ENCODE data around the gene PLPP4.

The PLPP4 gene

DNA sequence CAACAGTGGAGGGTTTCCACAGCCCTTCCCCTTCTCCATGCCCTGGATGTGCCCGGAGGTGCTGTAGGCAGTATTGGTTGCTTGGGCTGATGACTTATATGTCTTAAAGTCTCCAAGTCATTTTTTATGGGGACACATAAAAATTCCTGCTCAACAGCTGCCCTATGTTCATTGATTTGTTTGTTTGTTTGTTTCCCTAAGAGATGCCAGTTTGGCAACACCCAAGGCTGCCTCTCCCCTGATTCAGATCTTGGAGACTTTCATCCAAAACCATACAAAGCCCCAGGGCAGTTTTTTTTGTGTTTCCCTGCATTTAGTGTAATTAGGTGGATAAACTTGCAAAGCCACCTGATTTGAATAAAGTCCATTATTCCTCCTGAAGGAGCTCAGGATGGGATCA lies 115.3 kb downstream of the PLPP4 start:
- TF ChIP-seq TAF1 (IDR thresholded peaks at IDR 0.05; ENCODE audit: low read depth, low read length) (no peak), POLR2A (IDR thresholded peaks at IDR 0.05; ENCODE audit: low read depth, low read length) (no peak), POU2F2 (IDR thresholded peaks at IDR 0.05; ENCODE audit: low read depth, low read length) (no peak), SPI1 (IDR thresholded peaks at IDR 0.05; ENCODE audit: low read depth, low read length) (no peak)
- no peak for FAIRE-seq
- DNase-seq (ENCODE audit: insufficient read length, low spot score) = no peak

DNA sequence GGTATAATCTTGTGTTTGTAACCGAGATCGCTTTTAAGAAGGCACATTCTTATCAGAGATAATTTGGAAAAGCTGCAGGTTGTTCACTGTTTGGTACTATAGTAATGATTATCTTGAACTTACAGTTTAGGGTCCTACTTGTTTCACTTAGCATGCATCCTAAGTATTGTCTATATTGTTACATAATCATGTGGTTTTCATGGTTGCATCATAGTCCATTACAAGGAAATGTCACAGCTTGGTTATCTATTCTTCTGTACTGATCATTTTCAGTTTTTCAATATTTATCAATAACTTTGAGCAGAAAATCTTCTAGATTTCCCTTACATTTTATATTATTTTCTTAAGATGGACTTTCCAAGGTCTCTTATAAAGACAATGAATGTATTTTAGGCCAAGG lies 116.3 kb downstream of the PLPP4 start:
- no peak for TF ChIP-seq POLR2A (IDR thresholded peaks at IDR 0.05; ENCODE audit: low read depth, low read length)
- no peak for TF ChIP-seq POU2F2 (IDR thresholded peaks at IDR 0.05; ENCODE audit: low read depth, low read length)
- no peak for TF ChIP-seq TAF1 (IDR thresholded peaks at IDR 0.05; ENCODE audit: low read depth, low read length)
- TF ChIP-seq SPI1 (IDR thresholded peaks at IDR 0.05; ENCODE audit: low read depth, low read length) = no peak
- no peak for TF ChIP-seq PAX5 (IDR thresholded peaks at IDR 0.05; ENCODE audit: insufficient read depth, low read length, severe bottlenecking)
- no peak for TF ChIP-seq POLR2AphosphoS5 (IDR thresholded peaks at IDR 0.05; ENCODE audit: low read depth, low read length)

GRCh38 chr10:120574981-120575380 lies 118.0 kb downstream of the PLPP4 start:
- no peak for DNase-seq (ENCODE audit: insufficient read length, low spot score)
- TF ChIP-seq POLR2AphosphoS5 (IDR thresholded peaks at IDR 0.05; ENCODE audit: low read depth, low read length) (no peak), POLR2A (IDR thresholded peaks at IDR 0.05; ENCODE audit: low read depth, low read length) (no peak), PAX5 (IDR thresholded peaks at IDR 0.05; ENCODE audit: insufficient read depth, low read length, severe bottlenecking) (no peak), POU2F2 (IDR thresholded peaks at IDR 0.05; ENCODE audit: low read depth, low read length) (no peak), SPI1 (IDR thresholded peaks at IDR 0.05; ENCODE audit: low read depth, low read length) (no peak), TAF1 (IDR thresholded peaks at IDR 0.05; ENCODE audit: low read depth, low read length) (no peak)
- FAIRE-seq = no peak

More for the DNA sequence above, 116.3 kb downstream of the PLPP4 start:
- DNase-seq (ENCODE audit: insufficient read length, low spot score) (no peak), FAIRE-seq (no peak)

DNA sequence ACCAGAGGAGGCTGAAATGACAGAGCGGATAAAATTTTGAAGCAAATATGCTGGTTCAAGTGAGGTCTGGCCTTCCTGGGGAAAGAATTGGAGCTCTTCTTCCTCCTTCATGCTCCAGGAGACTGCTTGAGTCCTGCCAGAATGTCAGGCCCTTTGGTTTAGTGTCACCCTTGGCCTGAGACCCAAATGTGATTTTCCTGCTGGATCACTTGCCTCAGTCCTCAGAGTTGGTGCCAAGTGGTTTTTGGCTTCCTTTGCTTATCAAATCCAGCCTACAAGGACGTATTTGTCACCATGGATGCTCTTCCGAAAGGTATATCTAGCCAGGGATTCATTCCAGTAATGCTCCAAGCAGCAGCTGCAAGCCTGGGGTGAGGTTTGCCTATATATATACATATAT lies 118.4 kb downstream of the PLPP4 start:
- no peak for TF ChIP-seq POU2F2 (IDR thresholded peaks at IDR 0.05; ENCODE audit: low read depth, low read length)
- TF ChIP-seq TAF1 (IDR thresholded peaks at IDR 0.05; ENCODE audit: low read depth, low read length) = no peak
- no peak for TF ChIP-seq SPI1 (IDR thresholded peaks at IDR 0.05; ENCODE audit: low read depth, low read length)
- no peak for TF ChIP-seq POLR2AphosphoS5 (IDR thresholded peaks at IDR 0.05; ENCODE audit: low read depth, low read length)
- no peak for TF ChIP-seq POLR2A (IDR thresholded peaks at IDR 0.05; ENCODE audit: low read depth, low read length)
- no peak for TF ChIP-seq PAX5 (IDR thresholded peaks at IDR 0.05; ENCODE audit: insufficient read depth, low read length, severe bottlenecking)
- no peak for DNase-seq (ENCODE audit: insufficient read length, low spot score)
- no peak for FAIRE-seq

DNA sequence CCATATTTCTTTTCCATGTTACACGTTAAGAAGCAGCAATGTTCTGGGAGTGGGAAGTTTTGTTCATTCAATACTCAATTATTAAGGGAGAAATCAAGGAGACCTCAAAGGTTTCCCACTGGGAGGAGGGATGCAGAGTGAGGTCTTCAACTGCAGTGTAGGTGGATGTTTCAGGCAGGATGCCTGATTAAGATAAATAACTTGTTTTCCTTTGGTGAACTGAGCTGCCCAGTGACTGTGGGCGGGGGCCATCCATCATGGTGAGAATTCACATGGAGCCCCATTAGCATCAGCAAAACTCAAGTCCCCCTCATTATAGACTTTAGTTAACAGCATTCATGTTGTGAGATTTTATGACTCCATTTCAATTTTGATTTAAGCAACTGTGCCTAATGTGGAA lies 121.1 kb downstream of the PLPP4 start:
- FAIRE-seq = no peak
- TF ChIP-seq SPI1 (IDR thresholded peaks at IDR 0.05; ENCODE audit: low read depth, low read length) (no peak), TAF1 (IDR thresholded peaks at IDR 0.05; ENCODE audit: low read depth, low read length) (no peak), POU2F2 (IDR thresholded peaks at IDR 0.05; ENCODE audit: low read depth, low read length) (no peak), POLR2A (IDR thresholded peaks at IDR 0.05; ENCODE audit: low read depth, low read length) (no peak), POLR2AphosphoS5 (IDR thresholded peaks at IDR 0.05; ENCODE audit: low read depth, low read length) (no peak), PAX5 (IDR thresholded peaks at IDR 0.05; ENCODE audit: insufficient read depth, low read length, severe bottlenecking) (no peak)
- DNase-seq (ENCODE audit: insufficient read length, low spot score) = no peak

- TF ChIP-seq TAF1 (IDR thresholded peaks at IDR 0.05; ENCODE audit: low read depth, low read length) = no peak
- no peak for TF ChIP-seq POLR2AphosphoS5 (IDR thresholded peaks at IDR 0.05; ENCODE audit: low read depth, low read length)
- no peak for TF ChIP-seq SPI1 (IDR thresholded peaks at IDR 0.05; ENCODE audit: low read depth, low read length)
- TF ChIP-seq PAX5 (IDR thresholded peaks at IDR 0.05; ENCODE audit: insufficient read depth, low read length, severe bottlenecking) = no peak
- no peak for TF ChIP-seq POU2F2 (IDR thresholded peaks at IDR 0.05; ENCODE audit: low read depth, low read length)
- no peak for TF ChIP-seq POLR2A (IDR thresholded peaks at IDR 0.05; ENCODE audit: low read depth, low read length)
- no peak for DNase-seq (ENCODE audit: insufficient read length, low spot score)
- no peak for FAIRE-seq
Observed at GRCh38 chr10:120578890-120579289, 121.9 kb downstream of the PLPP4 start.

GRCh38 chr10:120580918-120581895 lies 124.2 kb downstream of the PLPP4 start:
- no peak for FAIRE-seq
- TF ChIP-seq SPI1 (IDR thresholded peaks at IDR 0.05; ENCODE audit: low read depth, low read length) = no peak
- no peak for TF ChIP-seq POLR2AphosphoS5 (IDR thresholded peaks at IDR 0.05; ENCODE audit: low read depth, low read length)
- TF ChIP-seq PAX5 (IDR thresholded peaks at IDR 0.05; ENCODE audit: insufficient read depth, low read length, severe bottlenecking) = no peak
- no peak for TF ChIP-seq POLR2A (IDR thresholded peaks at IDR 0.05; ENCODE audit: low read depth, low read length)
- TF ChIP-seq POU2F2 (IDR thresholded peaks at IDR 0.05; ENCODE audit: low read depth, low read length) = no peak
- no peak for TF ChIP-seq TAF1 (IDR thresholded peaks at IDR 0.05; ENCODE audit: low read depth, low read length)
- no peak for DNase-seq (ENCODE audit: insufficient read length, low spot score)

DNA sequence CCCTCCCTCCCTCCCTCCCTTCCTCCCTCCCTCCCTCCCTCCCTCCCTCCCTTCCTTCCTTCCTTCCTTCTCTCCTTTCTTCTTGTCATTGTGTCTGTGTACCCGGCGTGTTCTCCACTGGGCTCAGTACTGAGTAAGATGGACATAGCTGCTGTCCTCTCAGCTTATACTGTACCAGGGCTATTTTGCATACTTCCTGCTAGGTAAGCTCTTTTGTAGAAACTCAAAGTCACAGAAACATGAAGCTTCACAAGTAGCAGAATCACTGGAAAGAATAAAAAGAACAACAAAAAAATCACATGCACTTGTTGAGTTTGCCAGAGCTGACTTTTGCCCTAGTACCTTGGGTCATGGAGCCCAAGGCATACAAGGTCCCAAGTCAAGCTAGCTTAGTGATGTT lies 125.7 kb downstream of the PLPP4 start:
- TF ChIP-seq POU2F2 (IDR thresholded peaks at IDR 0.05; ENCODE audit: low read depth, low read length) (no peak), TAF1 (IDR thresholded peaks at IDR 0.05; ENCODE audit: low read depth, low read length) (no peak), POLR2AphosphoS5 (IDR thresholded peaks at IDR 0.05; ENCODE audit: low read depth, low read length) (no peak), POLR2A (IDR thresholded peaks at IDR 0.05; ENCODE audit: low read depth, low read length) (no peak), PAX5 (IDR thresholded peaks at IDR 0.05; ENCODE audit: insufficient read depth, low read length, severe bottlenecking) (no peak), SPI1 (IDR thresholded peaks at IDR 0.05; ENCODE audit: low read depth, low read length) (no peak)
- FAIRE-seq = no peak

GRCh38 chr10:120583424-120584108 lies 126.5 kb downstream of the PLPP4 start:
- no peak for FAIRE-seq
- no peak for DNase-seq (ENCODE audit: insufficient read length, low spot score)
- no peak for TF ChIP-seq TAF1 (IDR thresholded peaks at IDR 0.05; ENCODE audit: low read depth, low read length)
- no peak for TF ChIP-seq PAX5 (IDR thresholded peaks at IDR 0.05; ENCODE audit: insufficient read depth, low read length, severe bottlenecking)
- no peak for TF ChIP-seq SPI1 (IDR thresholded peaks at IDR 0.05; ENCODE audit: low read depth, low read length)
- TF ChIP-seq POU2F2 (IDR thresholded peaks at IDR 0.05; ENCODE audit: low read depth, low read length) = no peak
- TF ChIP-seq POLR2A (IDR thresholded peaks at IDR 0.05; ENCODE audit: low read depth, low read length) = no peak
- no peak for TF ChIP-seq POLR2AphosphoS5 (IDR thresholded peaks at IDR 0.05; ENCODE audit: low read depth, low read length)

More for the DNA sequence above, 125.7 kb downstream of the PLPP4 start:
- DNase-seq (ENCODE audit: insufficient read length, low spot score) = no peak
